ENCODE results near the gene WDR19. TPM values are rescaled to one million over a fixed set of nuclear protein-coding genes. Genes with fewer than 3 reads are reported as not detected.

Gene WDR19
- total and polyA plus RNA-seq, 8 donors: 6.3 to 41.3 (median 13.7) TPM

GRCh38 chr4:39235021-39235420 is 52.7 kb downstream of the WDR19 start:
- WGBS, 2 donors: 92 to 99% methylated on average over 2 of the region's 2 CpGs

GRCh38 chr4:39235696-39236095 is 53.4 kb downstream of the WDR19 start:
- no peaks in the 10 kb centered on the region for H3K27me3 ChIP-seq
- no peaks in the 10 kb centered on the region for H3K36me3 ChIP-seq
- no peaks in the 10 kb centered on the region for H3K4me1 ChIP-seq
- H3K27ac ChIP-seq: no peak overlapping the region
- 96 to 99% methylated on average over 2 of the region's 2 CpGs for WGBS, 2 donors
- TF ChIP-seq CTCF (IDR thresholded peaks at IDR 0.05): no peak
- FAIRE-seq (no peak), ATAC-seq (no peak), DNase-seq (no peak)
- H3K4me3 ChIP-seq: no peak overlapping the region
- H3K9me3 ChIP-seq: no peaks in the 10 kb centered on the region
- intact Hi-C loops (cut with DNase I): no loop called here

More at GRCh38 chr4:39235021-39235420, 52.7 kb downstream of the WDR19 start:
- no peak for TF ChIP-seq CTCF (IDR thresholded peaks at IDR 0.05)
- H3K36me3 ChIP-seq: no peaks in the 10 kb centered on the region
- no peaks in the 10 kb centered on the region for H3K27me3 ChIP-seq
- no peak overlapping the region for H3K27ac ChIP-seq
- intact Hi-C loops (cut with DNase I): no loop called here
- ATAC-seq: no peak
- no peaks in the 10 kb centered on the region for H3K4me1 ChIP-seq
- no peaks in the 10 kb centered on the region for H3K9me3 ChIP-seq
- no peak for DNase-seq
- FAIRE-seq: no peak
- H3K4me3 ChIP-seq: no peak overlapping the region

GRCh38 chr4:39237179-39237578 is 54.9 kb downstream of the WDR19 start:
- Histone ChIP-seq H3K36me3 (no peaks in the 10 kb centered on the region), H3K4me3 (no peak overlapping the region), H3K27ac (no peak overlapping the region), H3K9me3 (no peaks in the 10 kb centered on the region), H3K27me3 (no peaks in the 10 kb centered on the region), H3K4me1 (no peaks in the 10 kb centered on the region)
- TF ChIP-seq CTCF (IDR thresholded peaks at IDR 0.05): no peak
- FAIRE-seq (no peak), ATAC-seq (no peak), DNase-seq (no peak)
- intact Hi-C loops (cut with DNase I): no loop called here
- WGBS, 2 donors: 73 to 78% methylated on average over 3 of the region's 3 CpGs

- no peak for FAIRE-seq
- Histone ChIP-seq H3K27ac (no peak overlapping the region), H3K4me1 (no peaks in the 10 kb centered on the region), H3K27me3 (no peaks in the 10 kb centered on the region), H3K9me3 (no peaks in the 10 kb centered on the region), H3K4me3 (no peak overlapping the region), H3K36me3 (no peaks in the 10 kb centered on the region)
- 89 to 91% methylated on average over 3 of the region's 3 CpGs for WGBS, 2 donors
- TF ChIP-seq CTCF (IDR thresholded peaks at IDR 0.05): no peak
- no peak for ATAC-seq
- intact Hi-C loops (cut with DNase I): no loop called here
- no peak for DNase-seq
Measured at GRCh38 chr4:39243462-39243861, 61.1 kb downstream of the WDR19 start.

- no peak overlapping the region for H3K4me3 ChIP-seq
- TF ChIP-seq CTCF (IDR thresholded peaks at IDR 0.05): no peak
- FAIRE-seq (no peak), ATAC-seq (no peak), DNase-seq (no peak)
- H3K36me3 ChIP-seq: peaks cover 0 to 6% (median 0%) of the 10 kb centered on the region in 3 donors
- H3K27me3 ChIP-seq: no peaks in the 10 kb centered on the region
- no peak overlapping the region for H3K27ac ChIP-seq
- H3K9me3 ChIP-seq: no peaks in the 10 kb centered on the region
- no peaks in the 10 kb centered on the region for H3K4me1 ChIP-seq
- WGBS, 2 donors: 55 to 57% methylated on average over 2 of the region's 2 CpGs
- intact Hi-C loops (cut with DNase I): no loop called here
Measured at GRCh38 chr4:39255266-39255665, 72.9 kb downstream of the WDR19 start.
